SHP77 treated with DMSO at 0.1 percent for 48 hours (cell line): ENCODE results near the gene KREMEN2.

Source experiments
- DNase-seq: peaks from one replicate; lab custom pipeline; 2025; lab: John Stamatoyannopoulos, UW

The KREMEN2 gene

GRCh38 chr16:3004781-3005284 lies 40.8 kb downstream of the KREMEN2 start:
- DNase-seq = no peak

- no peak for DNase-seq
Observed at GRCh38 chr16:3007059-3007956, 43.2 kb downstream of the KREMEN2 start.

- no peak for DNase-seq
Observed at GRCh38 chr16:3007957-3008689, 44.0 kb downstream of the KREMEN2 start.

- no peak for DNase-seq
Observed at GRCh38 chr16:3008690-3009037, 44.6 kb downstream of the KREMEN2 start.

GRCh38 chr16:3009568-3010390 lies 45.7 kb downstream of the KREMEN2 start:
- DNase-seq = no peak

GRCh38 chr16:3010510-3010909 lies 46.4 kb downstream of the KREMEN2 start:
- DNase-seq = no peak

GRCh38 chr16:3012246-3012645 lies 48.2 kb downstream of the KREMEN2 start:
- no peak for DNase-seq

GRCh38 chr16:3012828-3013420 lies 48.8 kb downstream of the KREMEN2 start, which contains the start of gene CLDN9:
TSS of gene CLDN9 (plus strand) at chr16:3012923. CDS start at chr16:3013363, 440 bp downstream.
- no peak for DNase-seq

GRCh38 chr16:3013491-3013951 lies 49.4 kb downstream of the KREMEN2 start:
- no peak for DNase-seq

GRCh38 chr16:3013998-3014690 lies 50.1 kb downstream of the KREMEN2 start:
- no peak for DNase-seq

- DNase-seq = no peak
Observed at GRCh38 chr16:3014971-3015370, 50.9 kb downstream of the KREMEN2 start.

- no peak for DNase-seq
Observed at GRCh38 chr16:3015865-3016521, 51.9 kb downstream of the KREMEN2 start.

- DNase-seq = no peak
Observed at GRCh38 chr16:3017344-3017743, 53.3 kb downstream of the KREMEN2 start.
